ENCODE measurements around the gene BMP10. TPM values are rescaled to one million over a fixed set of nuclear protein-coding genes. Genes with fewer than 3 reads are reported as not detected.

The BMP10 gene
- total RNA-seq, 2 experiments from 2014 or later, result not detected

- peaks cover 25% of the 10 kb centered on the region for H3K9me3 ChIP-seq (ENCODE audit: low read length)
- no peak overlapping the region for H3K27ac ChIP-seq (ENCODE audit: low read depth, low read length, poor library complexity, severe bottlenecking)
- no peak overlapping the region for H3K4me3 ChIP-seq (ENCODE audit: low read depth, low read length, poor library complexity, severe bottlenecking)
- peak; percentile 90 for TF ChIP-seq CTCF (conservative IDR thresholded peaks at IDR 0.05; ENCODE audit: low read length)
- TF ChIP-seq EZH2phosphoT487 (IDR thresholded peaks at IDR 0.05; ENCODE audit: borderline replicate concordance, low read depth, low read length), result no peak
- H3K36me3 ChIP-seq (ENCODE audit: insufficient read depth, low read length), result peaks cover 10% of the 10 kb centered on the region; the same call in 1 of the 2 replicates
- no peaks in the 10 kb centered on the region for H4K20me1 ChIP-seq (ENCODE audit: insufficient read depth, low read length)
- peaks cover 36% of the 10 kb centered on the region for H3K4me1 ChIP-seq (ENCODE audit: insufficient read depth, low read length, poor library complexity, severe bottlenecking)
- CTCF ChIA-PET (ENCODE audit: unreplicated experiment), result no interaction called here
- intact Hi-C loops (cut with micrococcal nuclease; ENCODE audit: unreplicated experiment), result loop anchor here (1.0 to 10.0 kb wide), 4 partner anchors 143 to 545 kb away; partner anchors contain the start of genes APLF, FBXO48 and PLEK
- DNase-seq (ENCODE audit: low spot score), result peak; percentile 87
- POLR2A ChIA-PET, result interaction anchor here (1.5 kb wide), 1 partner anchor 158 kb away, joined by 3 read pairs; no protein-coding TSS in a partner anchor
- no peaks in the 10 kb centered on the region for H3K9me2 ChIP-seq (ENCODE audit: insufficient read depth, low read length)
- BruUV-seq (replicated peaks), result no TSS peak
- no peak overlapping the region for H2AFZ ChIP-seq (ENCODE audit: low read length)
- H3K79me2 ChIP-seq (ENCODE audit: insufficient read depth, low read depth, low read length), result no peaks in the 10 kb centered on the region
- H3K4me2 ChIP-seq (ENCODE audit: low read length), result no peak overlapping the region
These were observed 38.8 kb upstream of the BMP10 start for GRCh38 chr2:68909793-68910674.

- H3K9me2 ChIP-seq (ENCODE audit: insufficient read depth, low read length), result no peaks in the 10 kb centered on the region
- intact Hi-C loops (cut with micrococcal nuclease; ENCODE audit: unreplicated experiment), result loop anchor here (1.0 to 10.0 kb wide), 5 partner anchors 69 to 544 kb away; partner anchors contain the start of genes APLF, FBXO48 and PLEK
- BruUV-seq (replicated peaks), result no TSS peak
- H3K9me3 ChIP-seq (ENCODE audit: low read length), result peaks cover 36% of the 10 kb centered on the region
- peak overlapping the region; percentile 79 for H3K4me2 ChIP-seq (ENCODE audit: low read length)
- no peaks in the 10 kb centered on the region for H4K20me1 ChIP-seq (ENCODE audit: insufficient read depth, low read length)
- peaks cover 36% of the 10 kb centered on the region for H3K4me1 ChIP-seq (ENCODE audit: insufficient read depth, low read length, poor library complexity, severe bottlenecking)
- peak overlapping the region; percentile 47 for H3K4me3 ChIP-seq (ENCODE audit: low read depth, low read length, poor library complexity, severe bottlenecking)
- no peaks in the 10 kb centered on the region for H3K79me2 ChIP-seq (ENCODE audit: insufficient read depth, low read depth, low read length)
- H3K36me3 ChIP-seq (ENCODE audit: insufficient read depth, low read length), result peaks cover 10% of the 10 kb centered on the region; the same call in 1 of the 2 replicates
- CTCF ChIA-PET (ENCODE audit: unreplicated experiment), result interaction anchor here (0.6 to 2.2 kb wide), 17 partner anchors 10 to 443 kb away, joined by 3 to 11 read pairs (median 3); partner anchors contain the start of gene ARHGAP25
- TF ChIP-seq CTCF (conservative IDR thresholded peaks at IDR 0.05; ENCODE audit: low read length) (no peak), EZH2phosphoT487 (IDR thresholded peaks at IDR 0.05; ENCODE audit: borderline replicate concordance, low read depth, low read length) (no peak)
- POLR2A ChIA-PET, result interaction anchor here (0.5 to 2.7 kb wide), 33 partner anchors 10 to 933 kb away, joined by 3 to 20 read pairs (median 6); partner anchors contain the start of genes APLF, ARHGAP25 and FBXO48
- DNase-seq (ENCODE audit: low spot score), result peak; percentile 98
- peak overlapping the region; percentile 74 for H2AFZ ChIP-seq (ENCODE audit: low read length)
- H3K27ac ChIP-seq (ENCODE audit: low read depth, low read length, poor library complexity, severe bottlenecking), result peak overlapping the region; percentile 93
These were observed 37.3 kb upstream of the BMP10 start for GRCh38 chr2:68908392-68908970.

Measured in OCI-LY7 (cell line).